Lung (tissue), 12 donors: ENCODE measurements around the gene GRID2. TPM values are rescaled to one million over a fixed set of nuclear protein-coding genes. Genes with fewer than 3 reads are reported as not detected.

Experiments used
- ATAC-seq: fragments of 200-7000 bp; cut with Tn5 transposase; one replicate; pipeline ENCODE4 v1.9.1; 2020; ENCODE audit warnings: moderate number of reproducible peaks; ENCODE audit not compliant: insufficient read depth, low FRiP score
- DNase-seq, 3 donors: peaks; one replicate each; pipeline ENCODE4 v3.0.0-alpha.2; 2013 to 2017
- H3K27ac ChIP-seq, 2 donors: one replicate each; pipeline ENCODE4 v1.5.1; 2013; ENCODE audit warnings: mild to moderate bottlenecking in 2 of 2, moderate library complexity in 2 of 2, control low read depth in 1 of 2, inconsistent platforms in 1 of 2, low read depth in 1 of 2, low read length in 1 of 2
- H3K27me3 ChIP-seq, 3 donors: one replicate each; pipeline ENCODE4 v1.5.1; 2013; ENCODE audit warnings: low read length in 2 of 3; ENCODE audit not compliant: control insufficient read depth in 3 of 3, insufficient read depth in 3 of 3
- H3K36me3 ChIP-seq, 4 donors: one replicate each; pipeline ENCODE4 v1.5.1; 2013; ENCODE audit warnings: low read length in 4 of 4, mild to moderate bottlenecking in 1 of 4, moderate library complexity in 1 of 4; ENCODE audit not compliant: control insufficient read depth in 4 of 4, insufficient read depth in 4 of 4
- H3K4me1 ChIP-seq, 5 donors: one replicate each; pipeline ENCODE4 v1.5.1; 2013; ENCODE audit warnings: low read length in 5 of 5, mild to moderate bottlenecking in 2 of 5, moderate library complexity in 1 of 5; ENCODE audit not compliant: control insufficient read depth in 5 of 5, insufficient read depth in 5 of 5
- H3K4me3 ChIP-seq: one replicate; pipeline ENCODE4 v1.5.1; 2013; ENCODE audit warnings: mild to moderate bottlenecking, control low read depth, moderate library complexity
- H3K9ac ChIP-seq, 2 donors: one replicate each; pipeline ENCODE4 v1.5.1; 2013; ENCODE audit warnings: low read length in 2 of 2, control low read depth in 1 of 2; ENCODE audit not compliant: insufficient read depth in 1 of 2
- H3K9me3 ChIP-seq, 4 donors: one replicate each; pipeline ENCODE4 v1.5.1; 2013; ENCODE audit warnings: low read length in 3 of 4, mild to moderate bottlenecking in 1 of 4, moderate library complexity in 1 of 4; ENCODE audit not compliant: control insufficient read depth in 4 of 4, insufficient read depth in 3 of 4
- WGBS, 2 donors: extraction: QIAGEN DNeasy Blood & Tissue Kit; methylation state at CpG; one replicate each; pipeline ENCODE4 v1.1.7; 2013; 5-methylcytosine and 5-hydroxymethylcytosine counted together
- polyA plus RNA-seq, 2 donors: library from polyadenylated mRNA; stranded (reverse); fragments of 200-250 nt; gene quantifications; one replicate each; pipeline ENCODE4 v1.2.1, GENCODE V29; 2013
- total RNA-seq, 2 donors: library from RNA; depleted of rRNA in 1 of 2; stranded (reverse); fragments of >200 nt in 1 of 2; gene quantifications; one replicate each; pipeline ENCODE4 v1.2.1, GENCODE V29; 2014 to 2021
- TF ChIP-seq, protein P1 (sequence below): IDR thresholded peaks from 2 replicates; pipeline ENCODE4 v1.5.1; 2012; ENCODE audit warnings: mild to moderate bottlenecking; ENCODE audit errors: control extremely low read depth, extremely low read depth
- donor health status: control.
- donor health status: control.
- donor health status: Bipolar disorder and iron deficiency.
- donor health status: healthy.
- donor health status: DM: yes; HTN: yes; CAD: no.

The GRID2 gene
- total and polyA plus RNA-seq, 4 donors: 0.09 to 1.3 TPM; not detected in 2

DNA sequence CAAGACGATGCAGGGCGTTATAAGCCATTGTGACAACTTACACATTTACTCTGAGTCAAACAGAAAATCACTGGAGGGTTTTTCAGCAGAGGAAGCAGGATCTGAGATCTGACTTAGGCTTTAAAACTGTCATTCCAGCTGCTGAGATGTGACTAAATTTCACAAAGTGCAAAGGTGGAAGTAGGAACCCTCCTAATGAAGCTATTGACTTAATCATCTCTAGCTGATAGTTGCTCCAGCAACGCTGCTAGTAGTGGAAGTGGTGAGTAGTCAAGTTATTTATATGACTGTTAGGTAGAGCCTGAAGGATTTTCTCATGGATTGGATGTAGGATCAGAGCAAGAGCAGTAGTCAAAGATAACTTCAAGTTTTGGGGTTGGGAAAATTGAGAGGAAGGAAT is 218.6 kb downstream of the GRID2 start:
- Histone ChIP-seq H3K4me1 (no peaks in the 10 kb centered on the region), H3K9ac (no peak overlapping the region), H3K4me3 (no peak overlapping the region), H3K27ac (no peak overlapping the region), H3K36me3 (no peaks in the 10 kb centered on the region), H3K9me3 (no peaks in the 10 kb centered on the region), H3K27me3 (no peaks in the 10 kb centered on the region)
- no peak for DNase-seq
- WGBS, 2 donors: 19 to 29% methylated on average over 3 of the region's 3 CpGs
- ATAC-seq: no peak
- TF ChIP-seq, protein P1, sequence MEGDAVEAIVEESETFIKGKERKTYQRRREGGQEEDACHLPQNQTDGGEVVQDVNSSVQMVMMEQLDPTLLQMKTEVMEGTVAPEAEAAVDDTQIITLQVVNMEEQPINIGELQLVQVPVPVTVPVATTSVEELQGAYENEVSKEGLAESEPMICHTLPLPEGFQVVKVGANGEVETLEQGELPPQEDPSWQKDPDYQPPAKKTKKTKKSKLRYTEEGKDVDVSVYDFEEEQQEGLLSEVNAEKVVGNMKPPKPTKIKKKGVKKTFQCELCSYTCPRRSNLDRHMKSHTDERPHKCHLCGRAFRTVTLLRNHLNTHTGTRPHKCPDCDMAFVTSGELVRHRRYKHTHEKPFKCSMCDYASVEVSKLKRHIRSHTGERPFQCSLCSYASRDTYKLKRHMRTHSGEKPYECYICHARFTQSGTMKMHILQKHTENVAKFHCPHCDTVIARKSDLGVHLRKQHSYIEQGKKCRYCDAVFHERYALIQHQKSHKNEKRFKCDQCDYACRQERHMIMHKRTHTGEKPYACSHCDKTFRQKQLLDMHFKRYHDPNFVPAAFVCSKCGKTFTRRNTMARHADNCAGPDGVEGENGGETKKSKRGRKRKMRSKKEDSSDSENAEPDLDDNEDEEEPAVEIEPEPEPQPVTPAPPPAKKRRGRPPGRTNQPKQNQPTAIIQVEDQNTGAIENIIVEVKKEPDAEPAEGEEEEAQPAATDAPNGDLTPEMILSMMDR: no peak

DNA sequence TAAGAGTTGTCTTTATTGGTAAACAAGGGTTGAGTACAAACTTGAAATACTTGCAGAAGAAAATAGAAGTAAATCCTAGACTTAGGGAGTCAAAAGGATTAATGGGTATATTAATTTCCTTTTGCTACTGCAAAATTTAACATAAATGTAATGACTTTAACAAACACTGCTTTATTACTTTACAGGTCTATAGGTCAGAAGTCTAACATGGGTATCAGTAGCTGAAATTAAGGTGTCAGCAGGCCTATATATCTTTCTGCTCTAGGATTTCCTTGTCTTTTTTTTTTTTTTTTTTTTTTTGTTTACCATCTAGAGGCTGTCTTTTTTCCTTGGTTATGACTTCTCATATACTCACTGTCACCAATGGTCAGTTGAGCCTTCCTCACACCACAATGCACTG is 220.4 kb downstream of the GRID2 start:
- no peak overlapping the region for H3K9ac ChIP-seq
- no peak for ATAC-seq
- H3K9me3 ChIP-seq: no peaks in the 10 kb centered on the region
- no peak overlapping the region for H3K4me3 ChIP-seq
- H3K4me1 ChIP-seq: peaks cover 0 to 6% (median 0%) of the 10 kb centered on the region in 5 donors
- no peak for DNase-seq
- TF ChIP-seq, protein P1: no peak
- no peak overlapping the region for H3K27ac ChIP-seq
- no peaks in the 10 kb centered on the region for H3K36me3 ChIP-seq
- no peaks in the 10 kb centered on the region for H3K27me3 ChIP-seq

DNA sequence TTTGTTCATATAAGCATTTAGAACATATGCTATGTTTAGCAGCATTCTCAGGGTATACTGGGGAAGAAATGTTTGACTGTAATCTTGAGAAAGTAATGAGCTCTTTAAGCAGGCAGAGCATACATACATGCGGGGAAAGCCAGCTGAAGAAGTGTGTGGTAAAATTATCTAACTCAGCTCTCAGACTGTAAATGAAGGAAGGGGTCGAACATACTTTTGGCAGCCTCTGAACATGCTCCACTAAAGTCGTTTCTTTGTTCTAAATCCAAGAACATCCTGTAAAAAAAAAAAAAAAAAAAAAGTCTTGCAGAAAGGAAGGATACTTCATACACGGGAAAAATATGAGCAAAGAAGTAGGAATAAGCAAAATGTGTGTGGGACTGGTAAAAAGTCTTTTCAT is 224.8 kb downstream of the GRID2 start:
- Histone ChIP-seq H3K27me3 (no peaks in the 10 kb centered on the region), H3K9me3 (no peaks in the 10 kb centered on the region), H3K36me3 (no peaks in the 10 kb centered on the region), H3K27ac (no peak overlapping the region), H3K9ac (peak overlapping the region in 1 of 2 donors; percentile 3), H3K4me1 (peaks cover 0 to 11% (median 0%) of the 10 kb centered on the region in 5 donors), H3K4me3 (no peak overlapping the region)
- TF ChIP-seq, protein P1: no peak
- ATAC-seq (no peak), DNase-seq (peak; percentile 10 to 70 (median 63))
- WGBS, 2 donors: 36 to 59% methylated on average over 4 of the region's 4 CpGs

DNA sequence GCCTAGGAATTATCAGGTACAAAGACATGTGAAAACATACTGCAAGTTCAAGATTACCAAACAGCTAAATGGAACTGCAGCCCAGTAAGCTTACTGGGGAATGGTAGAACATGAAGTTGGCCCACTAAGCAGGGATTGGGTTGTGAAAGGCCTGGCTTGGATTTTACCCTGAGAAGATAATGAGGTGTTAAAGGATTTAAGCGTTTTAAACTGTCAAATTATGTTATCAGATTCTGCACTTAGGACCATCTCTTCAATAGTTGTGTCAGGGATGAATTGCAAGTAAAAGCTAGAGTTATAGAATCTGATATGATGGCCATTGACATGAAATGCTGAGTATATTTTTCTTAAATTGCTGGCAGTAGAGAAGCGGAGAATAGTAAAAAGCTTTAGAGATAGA is 225.7 kb downstream of the GRID2 start:
- Histone ChIP-seq H3K27me3 (no peaks in the 10 kb centered on the region), H3K9ac (no peak overlapping the region), H3K9me3 (no peaks in the 10 kb centered on the region), H3K4me1 (peaks cover 0 to 11% (median 0%) of the 10 kb centered on the region in 5 donors), H3K36me3 (no peaks in the 10 kb centered on the region), H3K4me3 (no peak overlapping the region), H3K27ac (no peak overlapping the region)
- ATAC-seq (no peak), DNase-seq (peak in 2 of 3 donors; percentile 37 to 52)
- WGBS, 2 donors: 81 to 82% methylated on average over 2 of the region's 2 CpGs
- TF ChIP-seq, protein P1: no peak
